Measurements from ENCODE around the gene SCGB1D4.

SCGB1D4 gene

GRCh38 chr11:62298975-62299374, at the start of gene SCGB1D4:
Gene SCGB1D4 (minus strand): TSS chr11:62299075. CDS start chr11:62299010, 65 bp downstream.
- Histone ChIP-seq H3K9me3 (ENCODE audit: control insufficient read depth, insufficient read depth, low read depth, low read length) (no peaks in the 10 kb centered on the region), H3K4me1 (ENCODE audit: control insufficient read depth, insufficient read depth, low read length) (no peaks in the 10 kb centered on the region), H3K4me3 (ENCODE audit: low read depth, low read length) (no peak within 1 kb of the TSS), H3K27ac (ENCODE audit: extremely low read depth, low read depth, low read length) (no peak within 1 kb of the TSS), H3K36me3 (ENCODE audit: control insufficient read depth in 2 of 2, insufficient read depth in 1 of 2, low read length in 2 of 2) (no peaks in the 10 kb centered on the region)
- TF ChIP-seq ZNF391 (tag by site-specific recombination; IDR thresholded peaks at IDR 0.05; ENCODE audit: borderline replicate concordance, low read depth) (no peak), ZNF138 (tag by site-specific recombination; IDR thresholded peaks at IDR 0.05; ENCODE audit: borderline replicate concordance) (no peak), ATF2 (tag by site-specific recombination; IDR thresholded peaks at IDR 0.05; ENCODE audit: low read depth) (no peak), ZBTB11 (tag by site-specific recombination; conservative IDR thresholded peaks at IDR 0.05; ENCODE audit: low read depth) (no peak), ZNF121 (tag by site-specific recombination; IDR thresholded peaks at IDR 0.05) (no peak), ZNF248 (tag by site-specific recombination; IDR thresholded peaks at IDR 0.05) (no peak), ZNF302 (tag by site-specific recombination; IDR thresholded peaks at IDR 0.05; ENCODE audit: low read depth) (no peak), ZBTB17 (tag by site-specific recombination; IDR thresholded peaks at IDR 0.05) (no peak), ZNF645 (tag by site-specific recombination; IDR thresholded peaks at IDR 0.05) (no peak), ZBTB8A (tag by site-specific recombination; IDR thresholded peaks at IDR 0.05) (no peak), ZNF48 (tag by site-specific recombination; IDR thresholded peaks at IDR 0.05) (no peak), ZNF24 (tag by site-specific recombination; IDR thresholded peaks at IDR 0.05) (no peak), ZNF214 (tag by site-specific recombination; IDR thresholded peaks at IDR 0.05; ENCODE audit: borderline replicate concordance) (no peak)
- POLR2A ChIA-PET, result no interaction called here
- CTCF ChIA-PET, result interaction anchor here (0.5 to 2.8 kb wide), 3 partner anchors 11 to 697 kb away, joined by 3 to 13 read pairs (median 4); no protein-coding TSS in a partner anchor

- Histone ChIP-seq H3K4me3 (ENCODE audit: low read depth, low read length) (no peak overlapping the region), H3K4me1 (ENCODE audit: control insufficient read depth, insufficient read depth, low read length) (peaks cover 1% of the 10 kb centered on the region; the same call in 1 of the 2 replicates), H3K9me3 (ENCODE audit: control insufficient read depth, insufficient read depth, low read depth, low read length) (no peaks in the 10 kb centered on the region), H3K36me3 (ENCODE audit: control insufficient read depth in 2 of 2, insufficient read depth in 1 of 2, low read length in 2 of 2) (peaks cover 0 to 15% of the 10 kb centered on the region in 2 experiments; a peak in 2 of 3 replicates), H3K27ac (ENCODE audit: extremely low read depth, low read depth, low read length) (no peak overlapping the region)
- ChIA-PET POLR2A (no interaction called here), CTCF (interaction anchor here (1.3 kb wide), 1 partner anchor 32 kb away, joined by 4 read pairs; no protein-coding TSS in a partner anchor)
- TF ChIP-seq ZNF571 (tag by site-specific recombination; IDR thresholded peaks at IDR 0.05), result no peak
- TF ChIP-seq HOXA7 (CRISPR knock-in tag; IDR thresholded peaks at IDR 0.05; ENCODE audit: borderline replicate concordance), result no peak
- TF ChIP-seq PRDM6 (tag by site-specific recombination; IDR thresholded peaks at IDR 0.05), result no peak
- TF ChIP-seq ZNF274 (IDR thresholded peaks at IDR 0.05; ENCODE audit: low read length), result no peak
- no peak for TF ChIP-seq ZNF274 (tag by site-specific recombination; IDR thresholded peaks at IDR 0.05; ENCODE audit: borderline replicate concordance)
- TF ChIP-seq ZNF433 (tag by site-specific recombination; IDR thresholded peaks at IDR 0.05; ENCODE audit: low read depth), result no peak
- no peak for TF ChIP-seq PRDM10 (tag by site-specific recombination; IDR thresholded peaks at IDR 0.05)
- no peak for TF ChIP-seq ZBTB44 (tag by site-specific recombination; IDR thresholded peaks at IDR 0.05)
- no peak for TF ChIP-seq ZNF548 (tag by site-specific recombination; IDR thresholded peaks at IDR 0.05)
These were observed 47.0 kb upstream of the SCGB1D4 start for GRCh38 chr11:62345861-62346260.
